Fibroblast of villous mesenchyme (primary cell): ENCODE measurements around the gene AATK. TPM values are rescaled to one million over a fixed set of nuclear protein-coding genes. Genes with fewer than 3 reads are reported as not detected.

Experiments
- DNase-seq: peaks from one replicate; pipeline ENCODE4 v3.0.0-alpha.2; 2010; ENCODE audit warnings: low read depth
- H3K4me3 ChIP-seq: 2 replicates; pipeline ENCODE4 v1.5.1; 2011; ENCODE audit warnings: low read depth, mild to moderate bottlenecking, low read length
- total RNA-seq: library from RNA; depleted of rRNA; stranded (reverse); fragments of >200 nt; gene quantifications from 2 replicates; pipeline ENCODE4 v1.2.3, GENCODE V29; 2012
- TF ChIP-seq, protein P1 (sequence below): IDR thresholded peaks from 2 replicates; pipeline ENCODE4 v1.5.1; 2012; ENCODE audit warnings: low read depth, mild to moderate bottlenecking, low read length; ENCODE audit not compliant: insufficient read depth

AATK gene
- total RNA-seq, 1 donor: under 0.01 TPM

DNA sequence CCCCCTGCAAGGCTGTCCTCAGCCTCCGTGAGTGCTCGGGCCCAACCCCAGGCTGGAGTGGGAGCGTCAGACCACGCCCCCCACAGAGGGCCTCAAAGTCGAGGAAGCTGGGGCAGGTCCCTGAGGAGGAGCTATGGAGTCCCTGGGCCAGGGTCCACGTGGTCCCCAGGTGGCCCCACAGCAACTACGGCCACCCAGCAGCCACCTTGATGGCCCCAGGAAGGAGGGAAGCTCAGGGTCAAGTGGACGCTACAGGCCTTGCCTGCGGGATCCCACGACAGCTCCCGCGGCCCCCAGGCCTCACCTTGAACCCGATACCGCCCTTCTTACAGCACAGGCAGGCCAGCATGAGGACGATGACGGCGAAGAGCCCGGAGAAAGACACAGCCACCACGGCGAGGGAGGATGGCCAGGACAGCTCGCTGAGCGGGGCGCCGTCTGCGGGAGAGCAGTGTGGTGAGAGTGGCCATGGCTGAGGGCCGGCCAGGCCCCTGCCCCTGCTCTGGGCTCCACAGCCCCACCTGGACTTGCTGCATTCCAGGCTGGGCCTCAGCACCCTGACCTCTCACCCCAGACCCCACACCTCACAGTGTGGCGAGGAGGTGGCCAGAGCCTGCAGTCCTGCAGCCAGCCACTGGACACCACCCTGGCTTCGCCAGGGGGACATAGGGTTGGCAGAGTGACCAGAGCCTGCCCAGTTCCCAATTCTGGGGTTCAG lies 31.8 kb downstream of the AATK start:
- no peak overlapping the region for H3K4me3 ChIP-seq
- TF ChIP-seq, protein P1, sequence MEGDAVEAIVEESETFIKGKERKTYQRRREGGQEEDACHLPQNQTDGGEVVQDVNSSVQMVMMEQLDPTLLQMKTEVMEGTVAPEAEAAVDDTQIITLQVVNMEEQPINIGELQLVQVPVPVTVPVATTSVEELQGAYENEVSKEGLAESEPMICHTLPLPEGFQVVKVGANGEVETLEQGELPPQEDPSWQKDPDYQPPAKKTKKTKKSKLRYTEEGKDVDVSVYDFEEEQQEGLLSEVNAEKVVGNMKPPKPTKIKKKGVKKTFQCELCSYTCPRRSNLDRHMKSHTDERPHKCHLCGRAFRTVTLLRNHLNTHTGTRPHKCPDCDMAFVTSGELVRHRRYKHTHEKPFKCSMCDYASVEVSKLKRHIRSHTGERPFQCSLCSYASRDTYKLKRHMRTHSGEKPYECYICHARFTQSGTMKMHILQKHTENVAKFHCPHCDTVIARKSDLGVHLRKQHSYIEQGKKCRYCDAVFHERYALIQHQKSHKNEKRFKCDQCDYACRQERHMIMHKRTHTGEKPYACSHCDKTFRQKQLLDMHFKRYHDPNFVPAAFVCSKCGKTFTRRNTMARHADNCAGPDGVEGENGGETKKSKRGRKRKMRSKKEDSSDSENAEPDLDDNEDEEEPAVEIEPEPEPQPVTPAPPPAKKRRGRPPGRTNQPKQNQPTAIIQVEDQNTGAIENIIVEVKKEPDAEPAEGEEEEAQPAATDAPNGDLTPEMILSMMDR: no peak
- no peak for DNase-seq

DNA sequence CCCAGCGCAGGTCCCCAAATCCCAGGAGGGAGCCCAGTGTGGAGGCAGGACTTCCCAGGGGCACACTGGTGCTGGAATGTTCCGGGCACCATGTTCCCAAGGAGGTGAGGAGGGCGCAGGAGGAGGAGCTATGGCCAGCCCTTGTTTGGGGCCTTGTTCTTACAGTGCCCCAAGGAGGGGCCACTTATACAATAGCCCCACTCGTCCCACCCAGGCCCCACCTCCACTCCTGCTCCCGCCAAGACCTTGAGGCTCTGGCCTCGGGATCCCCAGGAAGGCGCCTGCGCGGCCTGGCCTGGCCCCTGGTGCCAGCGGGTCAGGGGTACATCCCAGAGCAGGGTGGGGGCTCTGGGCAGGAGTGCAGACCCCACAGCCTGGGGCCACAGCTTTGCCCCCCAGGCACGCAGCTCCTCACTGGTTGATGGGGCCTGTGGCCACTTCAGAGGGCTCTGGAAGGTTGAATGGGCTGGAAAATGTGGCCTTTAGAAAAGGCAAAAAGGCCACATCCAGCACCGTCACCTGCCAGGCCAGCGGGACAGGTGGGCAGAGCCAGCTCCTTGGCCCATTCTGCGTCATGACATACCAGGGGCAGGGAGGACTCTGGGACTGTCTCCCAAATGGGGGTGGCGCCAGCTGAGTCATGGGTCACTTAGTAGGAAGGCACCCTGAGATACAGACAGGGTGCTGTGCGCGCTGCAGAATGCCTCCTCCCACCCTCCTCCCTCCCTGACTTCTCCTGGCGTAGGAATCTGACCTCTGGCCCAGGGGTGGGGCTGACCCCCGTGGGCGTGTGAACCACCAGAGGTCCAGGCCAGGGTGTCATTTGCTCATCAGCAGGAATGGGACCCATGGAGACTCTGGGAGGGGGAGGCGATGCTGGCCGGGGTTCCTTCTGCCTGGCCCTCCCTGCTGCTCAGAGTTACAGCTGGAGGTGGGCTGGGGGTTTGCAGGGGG lies 33.0 kb downstream of the AATK start:
- H3K4me3 ChIP-seq: no peak overlapping the region
- DNase-seq: no peak
- TF ChIP-seq, protein P1: no peak

DNA sequence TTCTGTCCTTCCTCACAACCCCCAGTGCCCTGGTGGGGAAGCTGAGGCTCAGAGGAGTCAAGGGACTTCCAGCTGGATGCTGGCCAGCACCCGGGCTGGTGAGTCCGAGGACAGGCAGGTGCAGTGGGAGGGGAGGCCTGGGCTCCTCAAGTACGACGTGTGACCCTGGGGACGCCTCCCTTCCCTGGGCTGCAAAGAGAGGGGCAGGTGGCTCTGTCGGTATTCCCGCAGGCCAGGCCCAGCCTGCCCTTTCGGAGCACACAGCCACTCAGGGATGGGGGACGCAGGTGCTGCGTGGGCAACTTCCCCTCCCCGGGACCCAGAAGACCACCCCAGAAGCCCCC lies 33.9 kb downstream of the AATK start:
- no peak for DNase-seq
- no peak overlapping the region for H3K4me3 ChIP-seq
- TF ChIP-seq, protein P1: no peak

DNA sequence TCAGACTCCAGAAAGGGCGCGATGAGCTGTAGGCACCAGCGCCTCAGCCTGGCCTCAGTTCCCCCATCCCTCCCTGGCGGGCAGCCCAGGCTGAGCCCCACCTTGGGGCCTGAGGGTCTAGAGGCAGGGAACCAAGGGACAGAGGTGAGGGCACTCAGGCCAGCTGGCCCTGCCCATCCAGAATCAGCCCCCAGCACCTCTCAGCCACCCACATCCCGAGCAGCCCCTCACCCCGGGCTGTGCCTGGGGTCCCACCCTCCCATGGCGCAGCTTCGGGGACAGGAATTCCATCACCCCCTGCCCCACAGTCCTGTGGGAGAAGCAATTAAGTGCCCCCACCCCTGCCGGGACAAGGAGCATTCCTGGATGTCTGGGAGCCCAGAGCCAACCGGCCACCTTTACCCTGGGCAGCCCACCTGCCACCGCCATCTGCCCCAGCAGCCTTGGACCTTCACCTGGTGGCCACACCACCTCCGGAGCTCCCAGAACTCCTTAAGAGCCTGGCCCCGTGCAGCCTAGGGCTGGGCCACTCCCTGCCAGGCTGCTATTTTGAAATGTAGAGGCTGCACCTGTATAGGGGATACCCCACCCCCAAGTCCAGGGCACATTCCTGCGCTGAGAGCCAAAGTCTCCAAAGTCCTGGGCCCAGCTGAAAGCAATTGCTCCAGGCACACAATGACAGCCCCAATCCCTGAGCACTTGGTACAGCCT lies 34.4 kb downstream of the AATK start:
- DNase-seq: no peak

DNA sequence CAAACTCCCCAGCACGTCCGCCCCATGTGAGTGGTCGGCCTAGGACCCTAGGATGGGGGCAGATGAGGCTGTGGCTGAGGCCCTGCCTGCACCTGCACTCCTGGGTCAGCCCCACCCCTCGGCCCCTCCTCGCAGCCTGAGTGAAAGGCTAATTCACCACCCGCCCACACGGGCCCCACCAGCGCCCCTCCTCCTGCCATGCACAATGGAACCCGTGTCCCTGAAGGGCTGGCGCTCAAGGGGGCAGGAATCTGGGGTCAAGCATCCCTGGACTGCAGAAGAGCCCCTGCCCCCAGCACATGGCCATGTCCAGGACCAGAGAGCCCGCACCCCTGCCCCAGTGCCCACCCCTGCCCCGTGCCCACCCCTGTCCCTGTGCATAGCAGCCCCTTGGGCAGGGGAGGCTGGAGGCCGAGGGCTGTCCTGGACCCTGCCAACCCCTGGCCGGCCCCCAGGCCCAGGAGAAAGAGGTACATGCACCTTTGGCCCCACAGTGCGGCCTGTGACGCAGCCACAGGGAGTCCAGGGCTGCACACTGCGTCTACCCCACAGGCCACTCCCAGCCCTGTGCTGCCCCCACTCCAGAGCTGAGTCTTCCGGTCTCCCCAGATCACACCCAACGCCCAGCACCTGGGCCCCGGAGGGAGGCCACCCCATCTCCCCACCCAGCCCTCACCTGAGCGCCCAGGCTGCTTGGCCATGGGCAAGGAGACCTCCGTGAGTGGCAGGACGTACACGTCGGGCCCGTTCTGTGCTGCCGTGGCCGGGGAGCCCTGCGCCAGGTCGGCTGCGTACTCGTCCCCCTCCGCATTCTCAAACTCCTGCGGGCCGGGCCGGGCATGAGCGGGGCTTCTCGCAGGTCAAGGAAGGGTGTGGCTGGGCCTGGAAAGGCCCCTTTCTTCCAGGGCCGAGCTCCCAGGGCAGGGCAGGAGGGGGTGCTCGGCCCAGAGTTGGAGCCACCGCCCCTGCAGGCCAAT lies 35.3 kb downstream of the AATK start:
- H3K4me3 ChIP-seq: no peak overlapping the region
- no peak for DNase-seq
- TF ChIP-seq, protein P1: no peak

More for the DNA sequence above, 34.4 kb downstream of the AATK start:
- no peak overlapping the region for H3K4me3 ChIP-seq
- TF ChIP-seq, protein P1: no peak
